Endothelial cell of umbilical vein (primary cell): Measurements from ENCODE around the gene COQ8A. TPM values are rescaled to one million over a fixed set of nuclear protein-coding genes. Genes with fewer than 3 reads are reported as not detected.

Experiments used
- BruUV-seq: library from RNA; stranded (reverse); fragments of 400-500 nt; replicated peaks from 2 replicates; lab custom pipeline; 2021; lab: Mats Ljungman, UMichigan
- CTCF ChIA-PET: fragments of 300-600, 350-600 bp; sonication (Branson Sonifier 250); formaldehyde crosslinking; loops from one replicate; lab custom pipeline; 2021; ENCODE audit warnings: antibody characterized with exemption, inconsistent platforms; lab: Charles Lee
- POLR2A ChIA-PET: fragments of 300-600, 350-600 bp; sonication (Branson Sonifier 250); formaldehyde crosslinking; loops from one replicate; lab custom pipeline; 2021; ENCODE audit warnings: antibody characterized with exemption, inconsistent platforms; lab: Charles Lee
- DNase-seq: peaks from one replicate; pipeline ENCODE4 v3.0.0-alpha.2; 2011; ENCODE audit warnings: low read depth, low spot score
- FAIRE-seq: peaks from 2 replicates; lab custom pipeline; 2011; peaks lifted over from hg19 to GRCh38; lab: Jason Lieb, UNC
- H2AFZ ChIP-seq: 2 replicates; pipeline ENCODE4 v1.6.0; 2012; ENCODE audit warnings: low read depth, low read length, control low read depth, inconsistent platforms
- H3K27ac ChIP-seq: 2 replicates; pipeline ENCODE4 v1.5.1; 2011; ENCODE audit warnings: low read depth, mild to moderate bottlenecking, control low read depth, low read length, moderate library complexity; ENCODE audit not compliant: insufficient read depth
- H3K27me3 ChIP-seq, 2 experiments: 2 replicates each; pipeline versions ENCODE4 v1.6.0 to v1.6.1; 2011; ENCODE audit warnings: low read length in 2 of 2, mixed read lengths in 1 of 2; ENCODE audit not compliant: control insufficient read depth in 2 of 2, insufficient read depth in 2 of 2
- H3K36me3 ChIP-seq, 2 experiments: 2 replicates in 1 of 2; 3 replicates in 1 of 2; pipeline ENCODE4 v1.5.1; 2011; ENCODE audit warnings: low read length in 2 of 2, mild to moderate bottlenecking in 1 of 2, moderate library complexity in 1 of 2; ENCODE audit not compliant: control insufficient read depth in 2 of 2, insufficient read depth in 2 of 2; ENCODE audit errors: extremely low read depth in 1 of 2
- H3K4me1 ChIP-seq: 3 replicates; pipeline ENCODE4 v1.5.1; 2011; ENCODE audit warnings: mild to moderate bottlenecking, low read length; ENCODE audit not compliant: control insufficient read depth, insufficient read depth; ENCODE audit errors: extremely low read depth
- H3K4me2 ChIP-seq: 2 replicates; pipeline ENCODE4 v1.6.1; 2011; ENCODE audit warnings: low read length, control low read depth, mixed read lengths; ENCODE audit not compliant: insufficient read depth
- H3K4me3 ChIP-seq, 3 experiments: fragments of 200-600 bp in 1 of 3; sonication (generic), shearing (Covaris generic) in 1 of 3; replicated peaks in 1 of 3; 2 replicates each; pipeline ENCODE4 v1.5.1; 2011 to 2016; ENCODE audit warnings: control low read depth in 3 of 3, low read length in 3 of 3, mild to moderate bottlenecking in 2 of 3, inconsistent platforms in 1 of 3, low read depth in 1 of 3, moderate library complexity in 1 of 3; ENCODE audit not compliant: insufficient read depth in 1 of 3
- H3K79me2 ChIP-seq: 2 replicates; pipeline ENCODE4 v1.6.0; 2012; ENCODE audit warnings: low read length, inconsistent platforms; ENCODE audit not compliant: control insufficient read depth, insufficient read depth
- H3K9ac ChIP-seq: replicated peaks from 2 replicates; pipeline ENCODE3; 2011; ENCODE audit warnings: low read length, control low read depth; ENCODE audit not compliant: insufficient read depth; ENCODE audit errors: extremely low read depth
- H3K9me1 ChIP-seq: replicated peaks from 3 replicates; pipeline ENCODE4 v1.6.0; 2011; ENCODE audit warnings: mild to moderate bottlenecking, low read length; ENCODE audit not compliant: control insufficient read depth, insufficient read depth; ENCODE audit errors: extremely low read depth
- H3K9me3 ChIP-seq: replicated peaks from 2 replicates; pipeline ENCODE4 v1.5.1; 2012; ENCODE audit warnings: low read length, inconsistent platforms; ENCODE audit not compliant: control insufficient read depth, insufficient read depth
- H4K20me1 ChIP-seq: replicated peaks from 2 replicates; pipeline ENCODE3; 2011; ENCODE audit warnings: mild to moderate bottlenecking, low read length; ENCODE audit not compliant: control insufficient read depth, insufficient read depth; ENCODE audit errors: extremely low read depth
- EZH2 ChIP-seq: IDR thresholded peaks from 2 replicates; pipeline ENCODE4 v1.6.1; 2012; ENCODE audit warnings: borderline replicate concordance, low read depth, mild to moderate bottlenecking, moderate library complexity, low read length, inconsistent platforms; ENCODE audit not compliant: severe bottlenecking
- FOS ChIP-seq: IDR thresholded peaks from 2 replicates; pipeline ENCODE4 v1.6.1; 2011; ENCODE audit warnings: mild to moderate bottlenecking, low read length, moderate library complexity, borderline replicate concordance; ENCODE audit not compliant: insufficient read depth
- GATA2 ChIP-seq: IDR thresholded peaks from 2 replicates; pipeline ENCODE4 v1.7.0; 2011; ENCODE audit warnings: low read depth, mild to moderate bottlenecking, moderate library complexity, mixed read lengths, low read length; ENCODE audit not compliant: insufficient read length, insufficient read depth
- JUN ChIP-seq: IDR thresholded peaks from 2 replicates; pipeline ENCODE4 v1.6.1; 2011; ENCODE audit warnings: borderline replicate concordance, low read depth; ENCODE audit not compliant: insufficient read length, insufficient read depth
- MYC ChIP-seq: IDR thresholded peaks from one replicate; pipeline ENCODE4 v1.6.1; 2011; ENCODE audit warnings: mild to moderate bottlenecking, low read depth, low read length
- POLR2A ChIP-seq: IDR thresholded peaks from 2 replicates; pipeline ENCODE4 v1.6.1; 2012; ENCODE audit warnings: low read depth, mild to moderate bottlenecking, control low read depth, low read length
- POLR2AphosphoS5 ChIP-seq: IDR thresholded peaks from 2 replicates; pipeline ENCODE4 v1.6.1; 2012; ENCODE audit warnings: low read depth, mild to moderate bottlenecking, control low read depth, low read length, moderate library complexity; ENCODE audit not compliant: insufficient read depth
- dilution Hi-C: fragments of 300-500 bp; cut with MboI; formaldehyde crosslinking; loops from one replicate; pipeline ENCODE4 v1.15.0; 2019; ENCODE audit warnings: low sequenced_read_pairs; ENCODE audit not compliant: extremely low pct_ligation_motif_present
- intact Hi-C: fragments of 100-400 bp; cut with micrococcal nuclease; formaldehyde crosslinking; loops from one replicate; pipeline ENCODE4 v1.10.0; 2022
- polyA plus RNA-seq, 4 experiments: library from polyadenylated mRNA; depleted of rRNA in 3 of 4; stranded (reverse) in 3 of 4; unstranded in 1 of 4; fragments of >200 nt; gene quantifications; 2 replicates each; pipeline versions ENCODE4 v1.2.1 to v1.2.3, GENCODE V29; 2011 to 2012; ENCODE audit warnings: missing spikeins in 1 of 4
- total RNA-seq: library from RNA; stranded (reverse); gene quantifications from 2 replicates; pipeline ENCODE4 v1.2.3, GENCODE V29; 2021
- TF ChIP-seq, protein P1 (sequence below), 2 donors: IDR thresholded peaks; 1 replicate in 1 of 2; 2 replicates in 1 of 2; pipeline ENCODE4 v1.5.1; 2011; ENCODE audit warnings: low read length in 2 of 2, mild to moderate bottlenecking in 2 of 2, moderate library complexity in 2 of 2, control low read depth in 1 of 2, inconsistent platforms in 1 of 2, low read depth in 1 of 2; ENCODE audit not compliant: insufficient read depth in 1 of 2; ENCODE audit errors: extremely low read depth in 1 of 2
- TF ChIP-seq, protein P2 (sequence below): IDR thresholded peaks from 2 replicates; pipeline ENCODE4 v1.6.1; 2011; ENCODE audit not compliant: insufficient read depth, insufficient read length

Gene COQ8A
- total and polyA plus RNA-seq, 2 donors (not counting 3 experiments of a cell fraction or from before 2014, with no cell fraction given), result 6.8 to 9.4 TPM

DNA sequence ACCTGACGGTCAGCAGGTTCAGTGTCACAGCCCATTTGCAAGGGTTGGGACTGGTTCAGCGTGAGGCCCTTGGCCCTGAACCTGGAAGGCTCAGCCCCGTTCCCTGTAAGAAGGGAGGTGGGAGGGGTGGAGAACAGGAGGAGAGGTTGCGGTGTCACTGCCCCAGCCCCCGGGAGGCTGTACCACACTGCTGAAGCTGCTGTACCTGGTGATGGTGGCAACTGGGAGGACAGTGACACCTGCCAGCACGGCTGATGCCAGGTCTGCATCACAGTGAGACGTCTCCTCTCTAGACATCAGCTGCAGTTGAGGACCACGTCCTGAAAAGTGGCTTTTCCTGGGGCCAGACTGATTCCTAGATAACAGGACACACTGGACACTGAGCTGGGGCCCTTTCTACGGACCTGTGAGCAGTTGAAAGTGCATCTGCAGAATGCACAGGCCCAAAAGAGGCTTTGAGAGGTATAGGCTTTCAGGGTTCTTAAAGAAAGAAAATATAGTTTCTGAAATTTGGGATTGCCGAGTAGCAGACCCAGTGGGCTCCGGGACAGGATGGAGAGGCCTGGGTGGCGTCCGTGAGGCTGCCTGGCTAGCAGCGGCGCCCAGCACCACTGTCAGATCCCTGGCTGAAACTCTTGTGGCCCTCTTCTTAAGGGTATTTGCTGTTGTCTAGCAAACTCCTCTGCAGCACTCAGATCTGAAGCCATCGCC is 47.7 kb downstream of the COQ8A start:
- no peak for TF ChIP-seq EZH2
- TF ChIP-seq GATA2, result no peak
- TF ChIP-seq, protein P1, sequence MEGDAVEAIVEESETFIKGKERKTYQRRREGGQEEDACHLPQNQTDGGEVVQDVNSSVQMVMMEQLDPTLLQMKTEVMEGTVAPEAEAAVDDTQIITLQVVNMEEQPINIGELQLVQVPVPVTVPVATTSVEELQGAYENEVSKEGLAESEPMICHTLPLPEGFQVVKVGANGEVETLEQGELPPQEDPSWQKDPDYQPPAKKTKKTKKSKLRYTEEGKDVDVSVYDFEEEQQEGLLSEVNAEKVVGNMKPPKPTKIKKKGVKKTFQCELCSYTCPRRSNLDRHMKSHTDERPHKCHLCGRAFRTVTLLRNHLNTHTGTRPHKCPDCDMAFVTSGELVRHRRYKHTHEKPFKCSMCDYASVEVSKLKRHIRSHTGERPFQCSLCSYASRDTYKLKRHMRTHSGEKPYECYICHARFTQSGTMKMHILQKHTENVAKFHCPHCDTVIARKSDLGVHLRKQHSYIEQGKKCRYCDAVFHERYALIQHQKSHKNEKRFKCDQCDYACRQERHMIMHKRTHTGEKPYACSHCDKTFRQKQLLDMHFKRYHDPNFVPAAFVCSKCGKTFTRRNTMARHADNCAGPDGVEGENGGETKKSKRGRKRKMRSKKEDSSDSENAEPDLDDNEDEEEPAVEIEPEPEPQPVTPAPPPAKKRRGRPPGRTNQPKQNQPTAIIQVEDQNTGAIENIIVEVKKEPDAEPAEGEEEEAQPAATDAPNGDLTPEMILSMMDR (IDR thresholded peaks at IDR 0.05; ENCODE audit: extremely low read depth in 1 of 2, insufficient read depth in 1 of 2, low read depth in 1 of 2, low read length in 2 of 2), result no peak
- TF ChIP-seq FOS, result no peak
- no peak for TF ChIP-seq POLR2A
- no peak for TF ChIP-seq POLR2AphosphoS5
- TF ChIP-seq, protein P2, sequence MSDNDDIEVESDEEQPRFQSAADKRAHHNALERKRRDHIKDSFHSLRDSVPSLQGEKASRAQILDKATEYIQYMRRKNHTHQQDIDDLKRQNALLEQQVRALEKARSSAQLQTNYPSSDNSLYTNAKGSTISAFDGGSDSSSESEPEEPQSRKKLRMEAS, result no peak
- TF ChIP-seq JUN, result no peak
- TF ChIP-seq MYC, result no peak
- Histone ChIP-seq H3K4me1 (peaks cover 23% of the 10 kb centered on the region), H3K4me3 (no peak overlapping the region), H3K9ac (no peak overlapping the region), H3K4me2 (no peak overlapping the region), H3K27me3 (no peaks in the 10 kb centered on the region), H4K20me1 (no peaks in the 10 kb centered on the region), H3K79me2 (no peaks in the 10 kb centered on the region), H2AFZ (no peak overlapping the region), H3K9me1 (no peaks in the 10 kb centered on the region), H3K36me3 (peaks cover 3 to 14% of the 10 kb centered on the region in 2 experiments), H3K9me3 (no peaks in the 10 kb centered on the region), H3K27ac (no peak overlapping the region)
- POLR2A ChIA-PET, result no interaction called here
- DNase-seq (no peak), FAIRE-seq (no peak)
- CTCF ChIA-PET, result no interaction called here
- BruUV-seq, result no TSS peak
- intact Hi-C loops, result loop anchor here (5.0 kb wide), 1 partner anchor 50 kb away; no protein-coding TSS in a partner anchor
- dilution Hi-C loops, result no loop called here
